ENCODE results near the gene PKLR. TPM values are rescaled to one million over a fixed set of nuclear protein-coding genes. Genes with fewer than 3 reads are reported as not detected.
"Not testable (repeated sequence)": the region's sequence is repeated elsewhere in the genome, so short reads cannot be mapped to it uniquely, and the experiment has no call there.

PKLR gene
- not detected in 2 replicates for total RNA-seq (ENCODE audit: low replicate concordance)

DNA sequence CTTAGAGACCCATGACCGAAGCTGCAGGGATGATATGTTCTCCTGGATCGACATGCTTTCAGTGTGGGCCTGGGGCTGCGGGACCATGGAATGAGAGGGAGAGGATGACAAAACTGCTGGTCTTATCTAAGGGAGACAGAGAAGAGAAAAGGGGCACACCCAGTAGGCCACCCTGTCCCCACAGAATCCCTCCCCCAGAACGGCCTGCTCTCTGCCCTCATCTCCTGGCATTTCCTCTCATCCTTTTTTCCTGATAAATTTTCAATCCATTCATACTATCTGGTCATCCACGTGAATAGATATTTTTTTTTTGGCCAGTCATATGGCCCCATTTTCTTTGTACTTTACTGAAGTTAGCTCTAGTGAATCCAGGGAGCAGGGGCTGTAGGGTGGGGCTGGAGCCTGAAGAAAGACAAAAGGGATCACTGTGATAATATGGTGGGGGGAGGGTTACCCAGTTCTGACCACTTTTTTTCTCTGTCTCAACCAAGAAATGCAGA, at the start of gene PKLR:
Gene PKLR (minus strand): TSS at position 97 of the 500 bp plus-strand sequence. CDS start 43 bp downstream, at position 54.
- H3K4me3 ChIP-seq (ENCODE audit: low read depth, low read length), result no peak within 1 kb of the TSS
- no peak for DNase-seq (ENCODE audit: low read depth)
- TF ChIP-seq, protein P1, sequence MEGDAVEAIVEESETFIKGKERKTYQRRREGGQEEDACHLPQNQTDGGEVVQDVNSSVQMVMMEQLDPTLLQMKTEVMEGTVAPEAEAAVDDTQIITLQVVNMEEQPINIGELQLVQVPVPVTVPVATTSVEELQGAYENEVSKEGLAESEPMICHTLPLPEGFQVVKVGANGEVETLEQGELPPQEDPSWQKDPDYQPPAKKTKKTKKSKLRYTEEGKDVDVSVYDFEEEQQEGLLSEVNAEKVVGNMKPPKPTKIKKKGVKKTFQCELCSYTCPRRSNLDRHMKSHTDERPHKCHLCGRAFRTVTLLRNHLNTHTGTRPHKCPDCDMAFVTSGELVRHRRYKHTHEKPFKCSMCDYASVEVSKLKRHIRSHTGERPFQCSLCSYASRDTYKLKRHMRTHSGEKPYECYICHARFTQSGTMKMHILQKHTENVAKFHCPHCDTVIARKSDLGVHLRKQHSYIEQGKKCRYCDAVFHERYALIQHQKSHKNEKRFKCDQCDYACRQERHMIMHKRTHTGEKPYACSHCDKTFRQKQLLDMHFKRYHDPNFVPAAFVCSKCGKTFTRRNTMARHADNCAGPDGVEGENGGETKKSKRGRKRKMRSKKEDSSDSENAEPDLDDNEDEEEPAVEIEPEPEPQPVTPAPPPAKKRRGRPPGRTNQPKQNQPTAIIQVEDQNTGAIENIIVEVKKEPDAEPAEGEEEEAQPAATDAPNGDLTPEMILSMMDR (IDR thresholded peaks at IDR 0.05; ENCODE audit: insufficient read depth, low read length), result no peak

DNA sequence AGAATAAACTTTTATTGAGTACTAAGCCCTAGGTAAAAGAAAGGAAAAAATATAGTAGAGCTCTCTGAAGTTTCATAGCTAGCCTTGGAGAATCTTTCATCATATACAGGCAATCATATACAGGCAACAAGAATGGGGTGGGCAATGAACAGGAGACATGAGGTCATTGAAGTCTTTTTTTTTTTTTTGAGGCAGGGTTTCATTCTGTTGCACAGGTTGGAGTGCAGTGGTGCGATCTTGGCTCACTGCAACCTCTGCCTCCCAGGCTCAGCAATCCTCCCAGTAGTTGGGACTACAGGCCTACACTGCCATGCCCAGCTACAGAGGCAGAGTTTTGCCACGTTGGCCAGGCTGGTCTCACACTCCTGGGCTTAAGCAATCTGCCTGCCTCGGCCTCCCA, 41.6 kb upstream of the PKLR start:
- TF ChIP-seq, protein P1 (IDR thresholded peaks at IDR 0.05; ENCODE audit: insufficient read depth, low read length), result no peak
- DNase-seq (ENCODE audit: low read depth), result no peak
- H3K4me3 ChIP-seq (ENCODE audit: low read depth, low read length), result no peak overlapping the region

DNA sequence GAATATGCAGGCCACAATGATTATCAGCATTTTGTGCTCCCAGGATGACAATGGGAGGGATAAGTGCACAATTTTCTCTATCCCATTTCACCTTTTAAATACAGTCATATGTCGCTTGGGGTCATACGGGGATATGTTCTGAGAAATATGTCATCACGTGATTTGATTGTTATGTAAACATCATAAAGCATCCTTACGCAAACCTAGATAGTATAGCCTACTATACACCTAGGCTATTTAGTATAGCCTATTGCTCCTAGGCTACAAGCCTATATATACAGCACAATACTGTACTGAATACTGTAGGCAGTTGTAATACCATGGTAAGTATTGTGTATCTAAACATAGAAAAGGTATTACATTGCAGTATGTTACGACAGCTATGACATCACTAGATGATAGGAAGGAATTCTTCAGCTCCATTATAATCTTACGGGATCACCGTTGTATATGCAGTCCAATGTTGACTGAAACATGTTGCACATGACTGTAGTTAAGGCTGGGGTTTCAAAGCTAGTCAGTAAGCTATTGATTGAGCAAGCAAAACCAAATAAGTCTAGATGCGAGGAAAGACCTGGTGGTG, 38.4 kb upstream of the PKLR start:
- TF ChIP-seq, protein P1 (IDR thresholded peaks at IDR 0.05; ENCODE audit: insufficient read depth, low read length), result no peak
- DNase-seq (ENCODE audit: low read depth), result peak; percentile 24
- no peak overlapping the region for H3K4me3 ChIP-seq (ENCODE audit: low read depth, low read length)

DNA sequence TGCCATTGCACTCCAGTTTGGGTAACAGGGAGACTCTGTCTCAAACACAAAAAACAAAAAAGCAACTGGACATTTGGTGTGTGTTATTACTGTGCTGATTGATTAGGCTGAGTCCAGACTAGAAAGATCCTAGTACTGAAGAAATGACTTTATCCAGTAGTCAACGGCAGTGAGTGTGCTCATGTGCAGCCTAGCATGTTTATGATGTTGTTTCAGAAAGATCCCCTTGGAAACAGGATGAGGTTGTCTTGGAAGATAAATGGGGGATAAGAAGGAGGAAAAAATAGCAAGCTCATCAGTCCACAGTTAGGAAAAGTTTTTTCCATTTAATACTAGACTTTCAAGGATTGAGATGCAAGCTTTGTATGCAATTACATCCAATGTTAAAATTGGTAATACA, 33.7 kb upstream of the PKLR start:
- TF ChIP-seq, protein P1 (IDR thresholded peaks at IDR 0.05; ENCODE audit: insufficient read depth, low read length), result no peak
- no peak overlapping the region for H3K4me3 ChIP-seq (ENCODE audit: low read depth, low read length)
- DNase-seq (ENCODE audit: low read depth), result no peak

DNA sequence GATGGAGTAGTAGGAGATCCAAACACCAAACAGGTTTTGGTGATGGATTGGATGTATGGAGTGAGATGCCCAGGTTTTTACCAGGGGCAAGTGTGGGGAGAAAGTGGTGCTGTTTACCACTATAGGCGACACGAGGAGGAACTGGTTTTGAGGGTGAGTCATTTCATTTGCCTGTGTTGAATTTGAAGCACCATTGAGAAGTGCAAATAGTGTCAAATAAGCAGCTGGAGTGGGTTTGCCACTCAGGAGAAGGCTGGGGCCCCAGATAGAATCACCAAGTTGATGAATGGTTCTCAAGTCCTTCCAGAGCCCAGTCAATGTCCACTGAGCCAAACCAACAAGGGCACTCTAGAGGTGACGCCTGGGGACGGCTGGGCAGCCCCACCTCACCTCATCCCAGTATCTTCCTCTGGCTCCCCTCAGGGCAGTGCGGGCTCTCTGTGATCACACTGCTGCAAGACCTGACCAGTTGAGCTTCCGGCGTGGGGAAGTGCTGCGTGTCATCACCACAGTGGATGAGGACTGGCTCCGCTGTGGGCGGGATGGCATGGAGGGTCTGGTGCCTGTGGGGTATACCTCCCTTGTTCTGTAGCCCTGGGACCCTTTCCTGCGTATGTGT, 28.9 kb upstream of the PKLR start:
- DNase-seq (ENCODE audit: low read depth), result no peak
- TF ChIP-seq, protein P1 (IDR thresholded peaks at IDR 0.05; ENCODE audit: insufficient read depth, low read length), result no peak
- H3K4me3 ChIP-seq (ENCODE audit: low read depth, low read length), result no peak overlapping the region

DNA sequence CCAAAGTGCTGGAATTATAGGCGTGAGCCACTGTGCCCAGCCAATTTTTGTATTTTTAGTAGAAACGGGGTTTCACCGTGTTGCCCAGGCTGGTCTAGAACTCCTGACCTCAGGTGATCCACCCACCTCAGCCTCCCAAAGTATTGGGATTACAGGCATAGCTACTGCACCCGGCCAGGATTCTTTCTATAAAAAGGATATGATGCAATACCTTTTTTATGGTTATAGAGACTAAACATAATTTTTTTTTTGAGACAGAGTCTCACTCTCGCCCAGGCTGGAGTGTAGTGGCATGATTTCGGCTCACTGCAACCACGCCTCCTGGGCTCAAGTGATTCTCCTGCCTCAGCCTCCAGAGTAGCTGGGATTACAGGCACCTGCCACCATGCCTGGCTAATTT, 27.6 kb upstream of the PKLR start:
- not testable (repeated sequence) for DNase-seq (ENCODE audit: low read depth); H3K4me3 ChIP-seq (ENCODE audit: low read depth, low read length)

DNA sequence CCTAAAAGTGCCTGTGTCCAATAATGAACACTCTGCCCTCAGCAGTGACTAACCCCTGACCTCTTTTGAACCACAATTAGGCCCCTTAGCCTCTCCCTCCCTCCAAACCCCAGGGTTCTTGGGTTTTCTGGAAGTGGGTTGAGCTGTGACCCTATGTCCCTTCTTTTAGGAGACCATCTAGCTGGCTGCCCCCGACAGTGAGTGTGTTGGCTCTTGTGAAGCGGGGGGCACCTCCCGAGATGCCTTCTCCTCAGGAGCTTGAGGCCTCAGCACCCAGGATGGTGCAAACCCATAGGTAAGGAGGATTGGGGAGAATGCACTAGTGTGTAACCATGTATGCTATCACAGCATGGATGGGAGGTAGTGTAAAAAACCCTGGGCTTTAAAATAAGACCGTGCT, 26.7 kb upstream of the PKLR start:
- no peak overlapping the region for H3K4me3 ChIP-seq (ENCODE audit: low read depth, low read length)
- TF ChIP-seq, protein P1 (IDR thresholded peaks at IDR 0.05; ENCODE audit: insufficient read depth, low read length), result no peak
- no peak for DNase-seq (ENCODE audit: low read depth)
